HEK293 (cell line): ENCODE measurements around the gene KCNK18.

Source experiments
- CTCF ChIA-PET: fragments of 350-600 bp; formaldehyde crosslinking; extraction: SDS; loops from one replicate; lab custom pipeline; 2021; ENCODE audit warnings: antibody characterized with exemption; lab: Yijun Ruan, JAX
- POLR2A ChIA-PET: fragments of 300-600 bp; formaldehyde crosslinking; extraction: SDS; loops from one replicate; lab custom pipeline; 2020; ENCODE audit warnings: antibody characterized with exemption, inconsistent platforms; lab: Yijun Ruan, JAX
- H3K27ac ChIP-seq: fragments of 200-500 bp; sonication (Bioruptor generic); 2 replicates; pipeline ENCODE4 v1.5.1; 2014; ENCODE audit warnings: low read depth, low read length, control low read depth, inconsistent platforms; ENCODE audit errors: extremely low read depth
- H3K36me3 ChIP-seq, 2 experiments: fragments of 200-500 bp in 1 of 2; sonication (Bioruptor generic) in 1 of 2; 1 replicate in 1 of 2; 2 replicates in 1 of 2; pipeline ENCODE4 v1.5.1; 2014 to 2017; ENCODE audit warnings: inconsistent platforms in 2 of 2, low read length in 2 of 2; ENCODE audit not compliant: control insufficient read depth in 2 of 2, insufficient read depth in 1 of 2
- H3K4me1 ChIP-seq: fragments of 200-500 bp; sonication (Bioruptor generic); 2 replicates; pipeline ENCODE4 v1.5.1; 2014; ENCODE audit warnings: mild to moderate bottlenecking, low read length, inconsistent platforms; ENCODE audit not compliant: control insufficient read depth, insufficient read depth
- H3K4me3 ChIP-seq: 2 replicates; pipeline ENCODE4 v1.5.1; 2011; ENCODE audit warnings: low read depth, mild to moderate bottlenecking, control low read depth, low read length, moderate library complexity
- H3K9me3 ChIP-seq: fragments of 200-500 bp; sonication (Bioruptor generic); 2 replicates; pipeline ENCODE4 v1.5.1; 2014; ENCODE audit warnings: low read depth, low read length, inconsistent platforms; ENCODE audit not compliant: control insufficient read depth, insufficient read depth
- HOXC10 ChIP-seq: sonication (generic); formaldehyde crosslinking; IDR thresholded peaks from 2 replicates; pipeline ENCODE4 v1.8.1; 2023; ENCODE audit warnings: mild to moderate bottlenecking, missing genetic modification reagents
- KLF1 ChIP-seq: fragments of 450-650 bp; formaldehyde crosslinking; IDR thresholded peaks from 2 replicates; pipeline ENCODE4 v1.5.1; 2016; ENCODE audit warnings: missing biosample characterization, missing genetic modification characterization
- OSR2 ChIP-seq: fragments of 450-650 bp; formaldehyde crosslinking; IDR thresholded peaks from 2 replicates; pipeline ENCODE4 v1.5.1; 2016; ENCODE audit warnings: missing biosample characterization, missing genetic modification characterization
- TRIM28 ChIP-seq: IDR thresholded peaks from 2 replicates; pipeline ENCODE4 v1.6.1; 2011; ENCODE audit warnings: low read length, control low read depth, borderline replicate concordance
- ZBTB21 ChIP-seq: fragments of 450-650 bp; formaldehyde crosslinking; IDR thresholded peaks from 2 replicates; pipeline ENCODE4 v1.5.1; 2017; ENCODE audit warnings: missing biosample characterization, missing genetic modification characterization
- ZNF112 ChIP-seq: fragments of 450-650 bp; formaldehyde crosslinking; IDR thresholded peaks from 2 replicates; pipeline ENCODE4 v1.5.0; 2017; ENCODE audit warnings: missing biosample characterization, missing genetic modification characterization
- ZNF133 ChIP-seq: fragments of 450-650 bp; formaldehyde crosslinking; IDR thresholded peaks from 2 replicates; pipeline ENCODE4 v1.5.1; 2016; ENCODE audit warnings: missing biosample characterization, missing genetic modification characterization
- ZNF214 ChIP-seq: fragments of 450-650 bp; formaldehyde crosslinking; IDR thresholded peaks from 2 replicates; pipeline ENCODE4 v1.5.1; 2017; ENCODE audit warnings: missing biosample characterization, mild to moderate bottlenecking, missing genetic modification characterization, borderline replicate concordance
- ZNF274 ChIP-seq, 2 experiments: fragments of 200-500 bp in 1 of 2; fragments of 450-650 bp in 1 of 2; sonication (Bioruptor generic) in 1 of 2; formaldehyde crosslinking in 1 of 2; IDR thresholded peaks; 2 replicates each; pipeline versions ENCODE4 v1.5.1 to v1.6.1; 2014 to 2016; ENCODE audit warnings: borderline replicate concordance in 1 of 2, inconsistent platforms in 1 of 2, low read length in 1 of 2, missing biosample characterization in 1 of 2, missing genetic modification characterization in 1 of 2
- ZNF366 ChIP-seq: fragments of 450-650 bp; formaldehyde crosslinking; conservative IDR thresholded peaks from 2 replicates; pipeline ENCODE4 v1.5.1; 2016; ENCODE audit warnings: missing biosample characterization, missing genetic modification characterization
- ZNF404 ChIP-seq: fragments of 450-650 bp; formaldehyde crosslinking; IDR thresholded peaks from 2 replicates; pipeline ENCODE4 v1.5.1; 2017; ENCODE audit warnings: missing biosample characterization, missing genetic modification characterization
- ZNF433 ChIP-seq: fragments of 450-650 bp; formaldehyde crosslinking; IDR thresholded peaks from 2 replicates; pipeline ENCODE4 v1.5.1; 2016; ENCODE audit warnings: missing biosample characterization, missing genetic modification characterization, low read depth
- ZNF596 ChIP-seq: fragments of 450-650 bp; IDR thresholded peaks from 2 replicates; pipeline ENCODE4 v1.5.0; 2018; ENCODE audit warnings: missing biosample characterization, mild to moderate bottlenecking, missing genetic modification characterization, moderate library complexity
- ZNF623 ChIP-seq: fragments of 450-650 bp; formaldehyde crosslinking; IDR thresholded peaks from 2 replicates; pipeline ENCODE4 v1.5.1; 2016; ENCODE audit warnings: missing biosample characterization, missing genetic modification characterization
- ZNF677 ChIP-seq: fragments of 450-650 bp; IDR thresholded peaks from 2 replicates; pipeline ENCODE4 v1.5.0; 2018; ENCODE audit warnings: missing biosample characterization, mild to moderate bottlenecking, missing genetic modification characterization, moderate library complexity
- TF ChIP-seq, protein P1 (sequence below): fragments of 450-650 bp; formaldehyde crosslinking; IDR thresholded peaks from 2 replicates; pipeline ENCODE4 v1.5.1; 2016; ENCODE audit warnings: missing biosample characterization, missing genetic modification characterization
- TF ChIP-seq, protein P2 (sequence below): fragments of 450-650 bp; formaldehyde crosslinking; IDR thresholded peaks from 2 replicates; pipeline ENCODE4 v1.5.1; 2016; ENCODE audit warnings: missing biosample characterization, missing genetic modification characterization
- TF ChIP-seq, protein P3 (sequence below): fragments of 450-650 bp; formaldehyde crosslinking; IDR thresholded peaks from 2 replicates; pipeline ENCODE4 v1.5.1; 2016; ENCODE audit warnings: missing biosample characterization, missing genetic modification characterization, low read depth
- TF ChIP-seq, protein P4 (sequence below): fragments of 450-650 bp; formaldehyde crosslinking; IDR thresholded peaks from 2 replicates; pipeline ENCODE4 v1.5.1; 2016; ENCODE audit warnings: missing biosample characterization, missing genetic modification characterization, borderline replicate concordance
- TF ChIP-seq, protein P5 (sequence below): fragments of 450-650 bp; formaldehyde crosslinking; IDR thresholded peaks from 2 replicates; pipeline ENCODE4 v1.5.1; 2017; ENCODE audit warnings: missing biosample characterization, missing genetic modification characterization

Gene KCNK18

DNA sequence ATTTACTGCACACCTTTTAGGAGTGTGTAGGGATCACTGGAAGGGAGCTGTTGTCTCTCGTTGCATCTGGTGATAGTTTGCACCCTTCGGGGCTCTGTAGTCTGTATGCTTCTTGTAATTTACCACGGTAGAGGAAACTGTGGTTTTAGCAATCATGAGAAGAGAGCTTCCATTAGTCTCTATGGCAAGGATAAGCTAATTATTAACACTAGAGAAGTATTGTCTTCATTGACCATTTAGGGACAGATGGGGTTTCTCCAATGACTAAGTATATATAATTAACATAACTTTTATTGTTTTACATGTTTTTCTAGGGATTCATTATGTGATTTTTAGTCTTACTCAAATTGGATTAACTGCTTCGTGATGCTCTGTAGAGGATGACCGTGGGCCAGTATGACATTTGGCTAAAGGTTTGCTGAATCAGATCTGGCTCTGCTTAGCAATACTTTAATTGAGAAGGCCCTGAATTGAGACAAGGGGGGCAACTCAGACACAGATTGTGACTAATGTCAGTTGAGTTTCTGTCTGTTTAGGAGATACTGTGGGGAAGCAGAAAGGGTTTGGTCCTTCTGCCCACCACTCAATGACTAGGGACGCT is 52.3 kb downstream of the KCNK18 start:
- H3K4me1 ChIP-seq, result no peaks in the 10 kb centered on the region
- CTCF ChIA-PET, result interaction anchor here (0.6 to 1.7 kb wide), 4 partner anchors 9 to 71 kb away, joined by 3 to 10 read pairs (median 5); no protein-coding TSS in a partner anchor
- POLR2A ChIA-PET, result no interaction called here
- no peak overlapping the region for H3K27ac ChIP-seq
- H3K36me3 ChIP-seq, result no peaks in the 10 kb centered on the region
- no peaks in the 10 kb centered on the region for H3K9me3 ChIP-seq
- no peak for TF ChIP-seq ZNF133
- TF ChIP-seq, protein P1, sequence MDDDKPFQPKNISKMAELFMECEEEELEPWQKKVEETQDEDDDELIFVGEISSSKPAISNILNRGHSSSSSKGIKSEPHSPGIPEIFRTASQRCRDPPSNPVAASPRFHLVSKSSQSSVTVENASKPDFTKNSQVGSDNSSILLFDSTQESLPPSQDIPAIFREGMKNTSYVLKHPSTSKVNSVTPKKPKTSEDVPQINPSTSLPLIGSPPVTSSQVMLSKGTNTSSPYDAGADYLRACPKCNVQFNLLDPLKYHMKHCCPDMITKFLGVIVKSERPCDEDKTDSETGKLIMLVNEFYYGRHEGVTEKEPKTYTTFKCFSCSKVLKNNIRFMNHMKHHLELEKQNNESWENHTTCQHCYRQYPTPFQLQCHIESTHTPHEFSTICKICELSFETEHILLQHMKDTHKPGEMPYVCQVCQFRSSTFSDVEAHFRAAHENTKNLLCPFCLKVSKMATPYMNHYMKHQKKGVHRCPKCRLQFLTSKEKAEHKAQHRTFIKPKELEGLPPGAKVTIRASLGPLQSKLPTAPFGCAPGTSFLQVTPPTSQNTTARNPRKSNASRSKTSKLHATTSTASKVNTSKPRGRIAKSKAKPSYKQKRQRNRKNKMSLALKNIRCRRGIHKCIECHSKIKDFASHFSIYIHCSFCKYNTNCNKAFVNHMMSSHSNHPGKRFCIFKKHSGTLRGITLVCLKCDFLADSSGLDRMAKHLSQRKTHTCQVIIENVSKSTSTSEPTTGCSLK, result no peak
- TF ChIP-seq, protein P2, sequence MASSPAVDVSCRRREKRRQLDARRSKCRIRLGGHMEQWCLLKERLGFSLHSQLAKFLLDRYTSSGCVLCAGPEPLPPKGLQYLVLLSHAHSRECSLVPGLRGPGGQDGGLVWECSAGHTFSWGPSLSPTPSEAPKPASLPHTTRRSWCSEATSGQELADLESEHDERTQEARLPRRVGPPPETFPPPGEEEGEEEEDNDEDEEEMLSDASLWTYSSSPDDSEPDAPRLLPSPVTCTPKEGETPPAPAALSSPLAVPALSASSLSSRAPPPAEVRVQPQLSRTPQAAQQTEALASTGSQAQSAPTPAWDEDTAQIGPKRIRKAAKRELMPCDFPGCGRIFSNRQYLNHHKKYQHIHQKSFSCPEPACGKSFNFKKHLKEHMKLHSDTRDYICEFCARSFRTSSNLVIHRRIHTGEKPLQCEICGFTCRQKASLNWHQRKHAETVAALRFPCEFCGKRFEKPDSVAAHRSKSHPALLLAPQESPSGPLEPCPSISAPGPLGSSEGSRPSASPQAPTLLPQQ (tag by site-specific recombination), result no peak
- TF ChIP-seq TRIM28, result no peak
- TF ChIP-seq ZNF274 (IDR thresholded peaks at IDR 0.05; ENCODE audit: low read length), result no peak
- no peak for TF ChIP-seq ZNF274 (tag by site-specific recombination; IDR thresholded peaks at IDR 0.05; ENCODE audit: borderline replicate concordance)
- TF ChIP-seq OSR2, result no peak
- TF ChIP-seq ZNF433, result no peak
- no peak for TF ChIP-seq HOXC10 (CRISPR knock-in tag)
- no peak for TF ChIP-seq ZNF214 (tag by site-specific recombination)
- TF ChIP-seq ZNF112 (tag by site-specific recombination), result no peak
- no peak for TF ChIP-seq ZNF366
- no peak for TF ChIP-seq ZNF596
- TF ChIP-seq, all 188 proteins: peak for 0
- no peak overlapping the region for H3K4me3 ChIP-seq

DNA sequence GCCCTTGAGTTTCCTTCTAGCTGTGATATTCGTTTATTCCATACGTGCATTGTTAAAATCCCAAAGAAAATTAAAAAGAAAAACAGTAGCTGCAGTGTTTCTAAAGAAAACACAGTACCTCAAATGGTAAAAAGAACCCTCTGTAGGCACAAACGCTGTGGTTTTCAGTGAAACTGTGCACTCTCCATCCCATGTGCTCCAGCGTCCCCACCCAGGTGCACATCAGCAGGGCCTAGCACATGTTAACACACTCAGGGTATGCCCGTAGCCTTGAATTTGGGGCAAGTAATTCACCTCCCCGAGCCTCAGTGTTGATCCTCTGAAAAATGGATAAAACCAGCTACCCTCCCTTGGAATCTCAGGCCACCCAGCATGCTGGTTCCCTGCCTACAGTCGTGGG is 53.1 kb downstream of the KCNK18 start:
- Histone ChIP-seq H3K9me3 (no peaks in the 10 kb centered on the region), H3K36me3 (no peaks in the 10 kb centered on the region), H3K27ac (no peak overlapping the region), H3K4me3 (no peak overlapping the region), H3K4me1 (no peaks in the 10 kb centered on the region)
- ChIA-PET CTCF (interaction anchor here (1.7 kb wide), 1 partner anchor 34 kb away, joined by 6 read pairs; no protein-coding TSS in a partner anchor), POLR2A (no interaction called here)
- TF ChIP-seq ZNF623 (tag by site-specific recombination), result no peak
- TF ChIP-seq, protein P3, sequence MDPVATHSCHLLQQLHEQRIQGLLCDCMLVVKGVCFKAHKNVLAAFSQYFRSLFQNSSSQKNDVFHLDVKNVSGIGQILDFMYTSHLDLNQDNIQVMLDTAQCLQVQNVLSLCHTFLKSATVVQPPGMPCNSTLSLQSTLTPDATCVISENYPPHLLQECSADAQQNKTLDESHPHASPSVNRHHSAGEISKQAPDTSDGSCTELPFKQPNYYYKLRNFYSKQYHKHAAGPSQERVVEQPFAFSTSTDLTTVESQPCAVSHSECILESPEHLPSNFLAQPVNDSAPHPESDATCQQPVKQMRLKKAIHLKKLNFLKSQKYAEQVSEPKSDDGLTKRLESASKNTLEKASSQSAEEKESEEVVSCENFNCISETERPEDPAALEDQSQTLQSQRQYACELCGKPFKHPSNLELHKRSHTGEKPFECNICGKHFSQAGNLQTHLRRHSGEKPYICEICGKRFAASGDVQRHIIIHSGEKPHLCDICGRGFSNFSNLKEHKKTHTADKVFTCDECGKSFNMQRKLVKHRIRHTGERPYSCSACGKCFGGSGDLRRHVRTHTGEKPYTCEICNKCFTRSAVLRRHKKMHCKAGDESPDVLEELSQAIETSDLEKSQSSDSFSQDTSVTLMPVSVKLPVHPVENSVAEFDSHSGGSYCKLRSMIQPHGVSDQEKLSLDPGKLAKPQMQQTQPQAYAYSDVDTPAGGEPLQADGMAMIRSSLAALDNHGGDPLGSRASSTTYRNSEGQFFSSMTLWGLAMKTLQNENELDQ (tag by site-specific recombination), result no peak
- no peak for TF ChIP-seq ZBTB21 (tag by site-specific recombination)
- TF ChIP-seq, protein P1, result no peak
- TF ChIP-seq, protein P4, sequence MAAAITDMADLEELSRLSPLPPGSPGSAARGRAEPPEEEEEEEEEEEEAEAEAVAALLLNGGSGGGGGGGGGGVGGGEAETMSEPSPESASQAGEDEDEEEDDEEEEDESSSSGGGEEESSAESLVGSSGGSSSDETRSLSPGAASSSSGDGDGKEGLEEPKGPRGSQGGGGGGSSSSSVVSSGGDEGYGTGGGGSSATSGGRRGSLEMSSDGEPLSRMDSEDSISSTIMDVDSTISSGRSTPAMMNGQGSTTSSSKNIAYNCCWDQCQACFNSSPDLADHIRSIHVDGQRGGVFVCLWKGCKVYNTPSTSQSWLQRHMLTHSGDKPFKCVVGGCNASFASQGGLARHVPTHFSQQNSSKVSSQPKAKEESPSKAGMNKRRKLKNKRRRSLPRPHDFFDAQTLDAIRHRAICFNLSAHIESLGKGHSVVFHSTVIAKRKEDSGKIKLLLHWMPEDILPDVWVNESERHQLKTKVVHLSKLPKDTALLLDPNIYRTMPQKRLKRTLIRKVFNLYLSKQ (tag by site-specific recombination), result no peak
- no peak for TF ChIP-seq ZNF677 (tag by site-specific recombination)
- TF ChIP-seq, protein P5, sequence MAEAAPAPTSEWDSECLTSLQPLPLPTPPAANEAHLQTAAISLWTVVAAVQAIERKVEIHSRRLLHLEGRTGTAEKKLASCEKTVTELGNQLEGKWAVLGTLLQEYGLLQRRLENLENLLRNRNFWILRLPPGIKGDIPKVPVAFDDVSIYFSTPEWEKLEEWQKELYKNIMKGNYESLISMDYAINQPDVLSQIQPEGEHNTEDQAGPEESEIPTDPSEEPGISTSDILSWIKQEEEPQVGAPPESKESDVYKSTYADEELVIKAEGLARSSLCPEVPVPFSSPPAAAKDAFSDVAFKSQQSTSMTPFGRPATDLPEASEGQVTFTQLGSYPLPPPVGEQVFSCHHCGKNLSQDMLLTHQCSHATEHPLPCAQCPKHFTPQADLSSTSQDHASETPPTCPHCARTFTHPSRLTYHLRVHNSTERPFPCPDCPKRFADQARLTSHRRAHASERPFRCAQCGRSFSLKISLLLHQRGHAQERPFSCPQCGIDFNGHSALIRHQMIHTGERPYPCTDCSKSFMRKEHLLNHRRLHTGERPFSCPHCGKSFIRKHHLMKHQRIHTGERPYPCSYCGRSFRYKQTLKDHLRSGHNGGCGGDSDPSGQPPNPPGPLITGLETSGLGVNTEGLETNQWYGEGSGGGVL (tag by site-specific recombination), result no peak
- TF ChIP-seq KLF1, result no peak
- no peak for TF ChIP-seq ZNF404
